Calu3 (cell line): ENCODE data around the gene XRCC6. TPM values are rescaled to one million over a fixed set of nuclear protein-coding genes. Genes with fewer than 3 reads are reported as not detected.
"Not testable (repeated sequence)": the region's sequence is repeated elsewhere in the genome, so short reads cannot be mapped to it uniquely, and the experiment has no call there.

Experiments used
- BruUV-seq: library from RNA; stranded (reverse); fragments of 400-500 nt; replicated peaks from 2 replicates; lab custom pipeline; 2021; lab: Mats Ljungman, UMichigan
- CTCF ChIA-PET: fragments of 300-600 bp; sonication (Branson Sonifier 250); formaldehyde crosslinking; loops from one replicate; lab custom pipeline; 2022; ENCODE audit warnings: antibody characterized with exemption; lab: Charles Lee
- DNase-seq: peaks from one replicate; pipeline ENCODE4 v3.0.0; 2022
- H3K27ac Mint-ChIP-seq: one replicate; pipeline ENCODE4 v1.8.0; 2022; ENCODE audit warnings: mixed read lengths; ENCODE audit not compliant: unreplicated experiment
- H3K27me3 Mint-ChIP-seq: one replicate; pipeline ENCODE4 v1.8.0; 2022; ENCODE audit warnings: mixed read lengths; ENCODE audit not compliant: unreplicated experiment
- H3K36me3 Mint-ChIP-seq: one replicate; pipeline ENCODE4 v1.8.0; 2022; ENCODE audit warnings: mild to moderate bottlenecking, moderate library complexity, mixed read lengths; ENCODE audit not compliant: insufficient read depth, unreplicated experiment
- H3K4me1 Mint-ChIP-seq: one replicate; pipeline ENCODE4 v1.8.0; 2022; ENCODE audit warnings: mild to moderate bottlenecking, low read depth, mixed read lengths; ENCODE audit not compliant: unreplicated experiment
- H3K4me3 Mint-ChIP-seq: one replicate; pipeline ENCODE4 v1.8.0; 2022; ENCODE audit warnings: mild to moderate bottlenecking, low read depth, moderate library complexity, mixed read lengths; ENCODE audit not compliant: unreplicated experiment
- H3K9me3 Mint-ChIP-seq: one replicate; pipeline ENCODE4 v1.8.0; 2022; ENCODE audit warnings: low read depth, mixed read lengths; ENCODE audit not compliant: unreplicated experiment
- intact Hi-C: fragments of 100-400 bp; cut with micrococcal nuclease; formaldehyde crosslinking; loops from one replicate; pipeline ENCODE4 v1.10.0; 2022; ENCODE audit not compliant: unreplicated experiment
- total RNA-seq: library from RNA; stranded (reverse); gene quantifications from 2 replicates; pipeline ENCODE4 v1.2.3, GENCODE V29; 2022
- TF ChIP-seq, protein P1 (sequence below): fragments of 200-600 bp; IDR thresholded peaks from one replicate; pipeline ENCODE4 v1.8.0; 2022; ENCODE audit warnings: antibody characterized with exemption; ENCODE audit not compliant: unreplicated experiment

Gene XRCC6
- total RNA-seq, 1 experiment from 2014 or later, result 401 TPM

DNA sequence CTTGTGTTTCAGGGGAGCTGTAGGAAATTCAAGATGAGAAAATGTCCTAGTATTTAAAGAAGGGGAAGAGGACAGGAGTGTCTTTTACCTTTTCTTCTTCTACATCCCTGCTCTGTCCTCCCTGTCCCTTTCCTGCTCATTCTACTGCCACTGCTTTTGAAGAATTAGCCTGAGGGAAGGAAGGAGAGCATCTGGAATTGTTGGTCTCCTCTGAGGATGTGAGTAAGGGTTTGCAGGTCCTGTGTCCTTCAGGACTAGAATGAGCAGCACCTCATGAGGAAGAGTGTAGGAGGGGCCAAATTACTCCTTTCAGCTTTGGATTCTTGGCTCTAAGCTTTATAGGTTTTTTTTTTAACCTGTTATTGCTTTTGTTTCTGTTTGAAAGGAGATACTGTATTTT, 43.4 kb downstream of the XRCC6 start:
- Mint-ChIP-seq H3K27ac (peak overlapping the region; percentile 37), H3K36me3 (peaks cover 76% of the 10 kb centered on the region), H3K4me3 (no peak overlapping the region), H3K9me3 (no peaks in the 10 kb centered on the region), H3K27me3 (no peaks in the 10 kb centered on the region), H3K4me1 (peaks cover 13% of the 10 kb centered on the region)
- TF ChIP-seq, protein P1, sequence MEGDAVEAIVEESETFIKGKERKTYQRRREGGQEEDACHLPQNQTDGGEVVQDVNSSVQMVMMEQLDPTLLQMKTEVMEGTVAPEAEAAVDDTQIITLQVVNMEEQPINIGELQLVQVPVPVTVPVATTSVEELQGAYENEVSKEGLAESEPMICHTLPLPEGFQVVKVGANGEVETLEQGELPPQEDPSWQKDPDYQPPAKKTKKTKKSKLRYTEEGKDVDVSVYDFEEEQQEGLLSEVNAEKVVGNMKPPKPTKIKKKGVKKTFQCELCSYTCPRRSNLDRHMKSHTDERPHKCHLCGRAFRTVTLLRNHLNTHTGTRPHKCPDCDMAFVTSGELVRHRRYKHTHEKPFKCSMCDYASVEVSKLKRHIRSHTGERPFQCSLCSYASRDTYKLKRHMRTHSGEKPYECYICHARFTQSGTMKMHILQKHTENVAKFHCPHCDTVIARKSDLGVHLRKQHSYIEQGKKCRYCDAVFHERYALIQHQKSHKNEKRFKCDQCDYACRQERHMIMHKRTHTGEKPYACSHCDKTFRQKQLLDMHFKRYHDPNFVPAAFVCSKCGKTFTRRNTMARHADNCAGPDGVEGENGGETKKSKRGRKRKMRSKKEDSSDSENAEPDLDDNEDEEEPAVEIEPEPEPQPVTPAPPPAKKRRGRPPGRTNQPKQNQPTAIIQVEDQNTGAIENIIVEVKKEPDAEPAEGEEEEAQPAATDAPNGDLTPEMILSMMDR, result no peak
- CTCF ChIA-PET, result interaction anchor here (0.6 kb wide), 1 partner anchor 20 kb away, joined by 3 read pairs; no protein-coding TSS in a partner anchor
- BruUV-seq, result no TSS peak
- intact Hi-C loops, result no loop called here
- no peak for DNase-seq

DNA sequence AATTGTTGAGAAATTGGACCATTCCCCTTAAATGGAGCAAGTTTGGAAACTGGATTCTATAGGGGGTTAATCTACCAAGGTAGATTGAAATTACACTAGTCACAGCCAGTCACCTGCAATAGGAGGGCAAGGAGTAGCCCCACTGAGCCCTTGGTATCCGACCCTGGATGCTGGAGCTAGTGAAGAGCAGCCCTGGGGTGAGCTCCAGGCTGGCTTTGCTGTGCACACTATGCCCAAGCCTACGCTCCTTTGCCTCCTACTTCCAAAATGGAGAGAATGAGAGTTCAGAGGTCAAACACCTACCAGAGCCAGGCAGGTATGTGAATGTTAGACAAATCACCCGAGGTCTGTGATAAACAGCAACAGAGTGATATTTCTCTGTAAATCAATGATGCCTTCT, 43.9 kb downstream of the XRCC6 start:
- BruUV-seq, result no TSS peak
- no peak overlapping the region for H3K27ac Mint-ChIP-seq

DNA sequence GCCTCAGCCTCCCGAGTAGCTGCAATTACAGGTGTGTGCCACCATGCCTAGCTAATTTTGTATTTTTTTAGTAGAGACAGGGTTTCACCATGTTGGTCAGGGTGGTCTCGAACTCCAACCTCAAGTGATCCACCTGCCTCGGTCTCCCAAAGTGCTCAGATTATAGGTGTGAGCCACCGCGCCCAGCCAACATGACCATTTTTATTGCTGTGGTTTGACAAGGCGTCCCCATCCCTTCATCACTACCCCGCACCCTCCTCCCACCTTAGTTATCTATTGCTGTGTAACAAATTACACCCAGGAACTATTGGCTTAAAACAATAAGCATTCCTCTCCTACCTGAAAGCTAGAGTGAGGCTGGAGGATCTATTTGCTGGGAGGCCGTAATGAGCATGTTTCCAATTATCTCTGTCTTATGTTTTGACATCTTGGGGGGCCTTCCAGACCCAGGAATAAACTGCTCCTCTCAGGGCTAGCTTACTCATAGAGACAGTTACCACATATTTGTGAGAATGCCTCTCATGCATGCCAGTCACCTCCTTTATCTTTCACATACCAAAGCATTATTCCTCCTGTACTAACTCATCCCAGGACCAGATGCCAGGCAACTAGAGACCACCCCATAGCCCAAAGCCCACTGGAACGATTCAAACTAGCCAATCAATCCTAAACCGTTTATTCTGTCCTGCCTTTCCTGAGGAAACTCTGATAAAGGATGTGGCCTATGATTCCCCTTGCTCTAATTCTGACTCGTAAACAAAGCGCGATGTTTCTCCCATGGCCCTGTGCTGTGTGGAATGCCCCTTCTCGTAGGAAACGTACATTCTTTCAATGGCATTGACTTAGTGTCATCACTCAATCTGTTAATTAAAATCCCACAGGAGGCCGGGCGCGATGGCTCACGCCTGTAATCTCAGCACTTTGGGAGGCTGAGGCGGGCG, 48.1 kb downstream of the XRCC6 start:
- DNase-seq, result no peak
- TF ChIP-seq, protein P1, result no peak
- Mint-ChIP-seq H3K36me3 (peaks cover 71% of the 10 kb centered on the region), H3K27ac (no peak overlapping the region), H3K4me3 (no peak overlapping the region), H3K4me1 (peaks cover 25% of the 10 kb centered on the region), H3K27me3 (no peaks in the 10 kb centered on the region), H3K9me3 (no peaks in the 10 kb centered on the region)
- CTCF ChIA-PET, result no interaction called here
- intact Hi-C loops, result no loop called here
- BruUV-seq, result no TSS peak

More for the DNA sequence above, 43.9 kb downstream of the XRCC6 start:
- intact Hi-C loops, result no loop called here
- H3K9me3 Mint-ChIP-seq, result no peaks in the 10 kb centered on the region
- H3K4me3 Mint-ChIP-seq, result no peak overlapping the region
- CTCF ChIA-PET, result interaction anchor here (0.6 kb wide), 1 partner anchor 21 kb away, joined by 3 read pairs; no protein-coding TSS in a partner anchor
- H3K27me3 Mint-ChIP-seq, result no peaks in the 10 kb centered on the region
- H3K4me1 Mint-ChIP-seq, result peaks cover 13% of the 10 kb centered on the region
- H3K36me3 Mint-ChIP-seq, result peaks cover 72% of the 10 kb centered on the region
- DNase-seq, result no peak
- TF ChIP-seq, protein P1, result no peak

DNA sequence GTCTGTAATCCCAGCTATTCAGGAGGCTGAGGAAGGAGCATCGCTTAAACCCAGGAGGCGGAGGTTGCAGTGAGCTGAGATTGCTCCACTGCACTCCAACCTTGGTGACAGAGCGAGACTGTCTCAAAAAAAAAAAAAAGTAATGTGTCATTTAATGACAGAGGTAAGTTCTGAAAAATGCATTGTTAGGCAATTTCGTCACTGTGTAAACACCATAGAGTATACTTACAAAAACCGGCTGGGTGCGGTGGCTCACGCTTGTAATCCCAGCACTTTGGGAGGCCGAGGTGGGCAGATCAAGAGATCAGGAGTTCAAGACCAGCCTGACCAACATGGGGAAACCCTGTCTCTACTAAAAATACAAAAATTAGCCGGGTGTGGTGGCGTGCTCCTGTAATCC, 51.0 kb downstream of the XRCC6 start:
- peaks cover 20% of the 10 kb centered on the region for H3K4me1 Mint-ChIP-seq
- H3K4me3 Mint-ChIP-seq, H3K27me3 Mint-ChIP-seq, H3K9me3 Mint-ChIP-seq, BruUV-seq, intact Hi-C loops: not testable (repeated sequence)
- H3K27ac Mint-ChIP-seq, result peak overlapping the region; percentile 63
- H3K36me3 Mint-ChIP-seq, result peaks cover 59% of the 10 kb centered on the region
- CTCF ChIA-PET, result interaction anchor here (0.6 to 1.6 kb wide), 5 partner anchors 9 to 620 kb away, joined by 3 to 4 read pairs (median 3); partner anchors contain the start of genes CENPM and SNU13
- DNase-seq, result peak; percentile 61
